Erythroblast (primary cell): ENCODE results near the gene TCF7L2.

Source experiments
- GATA1 ChIP-seq: IDR thresholded peaks from 2 replicates; pipeline ENCODE4 v1.6.1; 2011; ENCODE audit warnings: low read depth, mild to moderate bottlenecking, control low read depth, low read length, moderate library complexity
- POLR2A ChIP-seq: IDR thresholded peaks from 2 replicates; pipeline ENCODE4 v1.6.1; 2011; ENCODE audit warnings: mild to moderate bottlenecking, low read length

GRCh38 chr10:113167702-113168101 is 217.7 kb downstream of the TCF7L2 start:
- TF ChIP-seq POLR2A, result no peak
- TF ChIP-seq GATA1, result no peak
